ENCODE results near the gene HOXA4. TPM values are rescaled to one million over a fixed set of nuclear protein-coding genes. Genes with fewer than 3 reads are reported as not detected.

The HOXA4 gene
- total RNA-seq, 2 experiments from 2014 or later, result not detected

- Histone ChIP-seq H3K4me1 (ENCODE audit: insufficient read depth, low read length) (peaks cover 57% of the 10 kb centered on the region), H3K36me3 (ENCODE audit: insufficient read depth, low read length) (no peaks in the 10 kb centered on the region), H3K27me3 (ENCODE audit: control insufficient read depth in 1 of 2, insufficient read depth in 2 of 2, low read length in 2 of 2) (peaks cover 82 to 94% of the 10 kb centered on the region in 2 experiments), H3K27ac (ENCODE audit: low read depth in 1 of 2, low read length in 2 of 2) (no peak overlapping the region), H3K9me3 (ENCODE audit: control insufficient read depth in 1 of 2, insufficient read depth in 1 of 2, low read length in 2 of 2) (peaks cover 0 to 64% of the 10 kb centered on the region in 2 experiments), H3K4me3 (ENCODE audit: low read length) (peak overlapping the region; percentile 60)
- ChIA-PET POLR2A (no interaction called here), CTCF (interaction anchor here (1.0 to 3.7 kb wide), 21 partner anchors 8 to 1068 kb away, joined by 3 to 51 read pairs (median 6); partner anchors contain the start of gene HOXA3)
- Mint-ChIP-seq H3K27ac (no peak overlapping the region), H3K36me3 (ENCODE audit: low read depth) (no peaks in the 10 kb centered on the region), H3K4me1 (ENCODE audit: low read depth) (peaks cover 48% of the 10 kb centered on the region), H3K27me3 (peaks cover 94% of the 10 kb centered on the region), H3K9me3 (no peaks in the 10 kb centered on the region), H3K4me3 (peak overlapping the region; percentile 73)
- no peak for TF ChIP-seq CTCF (IDR thresholded peaks at IDR 0.05)
- ATAC-seq (ENCODE audit: poor library complexity) (peak; percentile 33), DNase-seq (peak in 3 of 14 experiments; percentile 39 to 51 (median 45))
- intact Hi-C loops (cut with DNase I, micrococcal nuclease), result loop anchor here (1.0 to 10.0 kb wide), 8 partner anchors 307 to 1308 kb away; partner anchors contain the start of gene SNX10 (in 1 of the 2)
Observed at GRCh38 chr7:27160145-27160545, 29.6 kb upstream of the HOXA4 start.

- no peaks in the 10 kb centered on the region for H3K9me3 Mint-ChIP-seq
Observed at GRCh38 chr7:27159266-27160144, 28.9 kb upstream of the HOXA4 start.

More at GRCh38 chr7:27159266-27160144, 28.9 kb upstream of the HOXA4 start:
- intact Hi-C loops (cut with DNase I, micrococcal nuclease), result loop anchor here (1.0 to 10.0 kb wide), 9 partner anchors 307 to 1307 kb away; partner anchors contain the start of genes CBX3 (in 1 of the 2), HNRNPA2B1 (in 1 of the 2) and SNX10 (in 1 of the 2)
- H3K27me3 Mint-ChIP-seq, result peaks cover 96% of the 10 kb centered on the region
- DNase-seq, result peak in 2 of 14 experiments; percentile 15 to 32
- TF ChIP-seq CTCF (IDR thresholded peaks at IDR 0.05), result no peak
- H3K4me3 Mint-ChIP-seq, result peak overlapping the region; percentile 73
- no peak for ATAC-seq (ENCODE audit: poor library complexity)
- POLR2A ChIA-PET, result interaction anchor here (1.8 kb wide), 1 partner anchor 9 kb away, joined by 5 read pairs; no protein-coding TSS in a partner anchor
- H3K36me3 Mint-ChIP-seq (ENCODE audit: low read depth), result no peaks in the 10 kb centered on the region
- no peaks in the 10 kb centered on the region for H3K36me3 ChIP-seq (ENCODE audit: insufficient read depth, low read length)
- peaks cover 0 to 64% of the 10 kb centered on the region in 2 experiments for H3K9me3 ChIP-seq (ENCODE audit: control insufficient read depth in 1 of 2, insufficient read depth in 1 of 2, low read length in 2 of 2)
- H3K4me3 ChIP-seq (ENCODE audit: low read length), result no peak overlapping the region
- H3K27me3 ChIP-seq (ENCODE audit: control insufficient read depth in 1 of 2, insufficient read depth in 2 of 2, low read length in 2 of 2), result peaks cover 82 to 94% of the 10 kb centered on the region in 2 experiments
- peaks cover 55% of the 10 kb centered on the region for H3K4me1 Mint-ChIP-seq (ENCODE audit: low read depth)
- peaks cover 57% of the 10 kb centered on the region for H3K4me1 ChIP-seq (ENCODE audit: insufficient read depth, low read length)
- H3K27ac Mint-ChIP-seq, result peak overlapping the region; percentile 37
- H3K27ac ChIP-seq (ENCODE audit: low read depth in 1 of 2, low read length in 2 of 2), result no peak overlapping the region
- CTCF ChIA-PET, result interaction anchor here (1.0 to 1.6 kb wide), 6 partner anchors 9 to 790 kb away, joined by 3 to 12 read pairs (median 4); no protein-coding TSS in a partner anchor

All from CD4-positive, alpha-beta T cell (primary cell).